ENCODE measurements around the gene TEX53. TPM values are rescaled to one million over a fixed set of nuclear protein-coding genes. Genes with fewer than 3 reads are reported as not detected.
A peak's percentile ranks its signal among the peaks of the same experiment; 100 is the strongest.

TEX53 gene
- not detected for polyA plus RNA-seq
- long read RNA-seq, donor 1, result 0 reads
- long read RNA-seq, donor 2, result 0 reads
- long read RNA-seq, donor 3, result 0 reads
- long read RNA-seq, donor 4, result 0 reads
- long read RNA-seq, donor 5, result 0 reads
- long read RNA-seq, donor 6, result 0 reads
- long read RNA-seq, donor 7, result 0 reads
- long read RNA-seq, donor 8, result 0 reads
- long read RNA-seq, donor 9, result 0 reads
- long read RNA-seq, donor 10, result 0 reads
- long read RNA-seq, donor 11, result 0 reads

DNA sequence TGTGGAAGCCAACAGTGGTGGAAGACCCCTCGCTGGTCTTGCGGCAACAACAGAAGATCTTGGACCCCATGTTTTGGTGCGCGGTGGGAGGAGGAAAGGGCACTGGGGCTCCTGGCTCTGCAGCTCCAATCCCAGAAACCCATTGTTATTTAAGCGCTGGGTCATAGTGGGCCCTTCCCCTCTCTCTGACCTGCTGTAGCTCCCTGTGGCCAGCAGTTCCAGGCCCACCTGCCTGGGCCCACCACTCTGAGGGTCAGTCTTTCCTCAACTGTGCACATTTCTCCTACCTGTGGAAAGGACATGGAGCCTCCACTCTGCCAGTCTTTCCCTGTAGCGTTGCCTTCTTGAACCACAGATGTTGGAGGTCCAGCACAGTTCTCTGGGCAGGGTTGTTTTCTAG lies at the start of gene TEX53:
TSS of gene TEX53 (minus strand) at position 101 of the 400 bp plus-strand sequence. CDS start at position 70, 31 bp downstream.
- H3K27me3 ChIP-seq (ENCODE audit: control insufficient read depth, insufficient read depth, low read length), result no peaks in the 10 kb centered on the region
- DNase-seq, result no peak
- no peak within 1 kb of the TSS for H3K27ac ChIP-seq (ENCODE audit: low read length)
- no peak within 1 kb of the TSS for H3K4me3 ChIP-seq (ENCODE audit: low read length)
- no peaks in the 10 kb centered on the region for H3K9me3 ChIP-seq (ENCODE audit: control insufficient read depth, low read depth, low read length)
- H3K4me1 ChIP-seq (ENCODE audit: control insufficient read depth, insufficient read depth, low read length), result no peaks in the 10 kb centered on the region
- no peaks in the 10 kb centered on the region for H3K36me3 ChIP-seq (ENCODE audit: control insufficient read depth, insufficient read depth, low read length)
- WGBS (ENCODE audit: insufficient coverage, low lambda C conversion rate), result no CpG with 5 or more reads among the region's 6 CpGs

DNA sequence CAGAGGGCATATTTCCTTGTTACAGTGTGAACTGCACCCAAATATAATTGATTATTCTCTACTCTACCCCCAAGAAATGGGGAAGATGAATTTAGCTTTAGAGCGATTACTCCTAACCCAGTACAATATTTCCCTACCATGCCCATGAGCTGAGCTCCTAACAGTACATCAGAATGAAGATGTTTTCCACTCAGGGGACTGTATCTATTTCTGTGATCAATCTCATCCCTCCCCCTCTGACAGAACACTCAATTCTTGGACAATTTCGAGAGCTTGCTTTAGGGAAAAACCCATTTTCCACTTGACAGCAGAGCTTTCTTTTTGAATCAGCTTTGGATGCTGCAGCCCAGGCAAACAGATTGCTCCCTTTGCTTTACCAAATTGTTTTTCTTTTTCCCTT lies 49.1 kb upstream of the TEX53 start:
- Histone ChIP-seq H3K4me3 (ENCODE audit: low read length) (no peak overlapping the region), H3K27me3 (ENCODE audit: control insufficient read depth, insufficient read depth, low read length) (no peaks in the 10 kb centered on the region), H3K9me3 (ENCODE audit: control insufficient read depth, low read depth, low read length) (no peaks in the 10 kb centered on the region), H3K4me1 (ENCODE audit: control insufficient read depth, insufficient read depth, low read length) (no peaks in the 10 kb centered on the region), H3K36me3 (ENCODE audit: control insufficient read depth, insufficient read depth, low read length) (no peaks in the 10 kb centered on the region), H3K27ac (ENCODE audit: low read length) (no peak overlapping the region)
- no peak for DNase-seq
- 100% methylated on average over 1 of the region's 2 CpGs for WGBS (ENCODE audit: insufficient coverage, low lambda C conversion rate)

DNA sequence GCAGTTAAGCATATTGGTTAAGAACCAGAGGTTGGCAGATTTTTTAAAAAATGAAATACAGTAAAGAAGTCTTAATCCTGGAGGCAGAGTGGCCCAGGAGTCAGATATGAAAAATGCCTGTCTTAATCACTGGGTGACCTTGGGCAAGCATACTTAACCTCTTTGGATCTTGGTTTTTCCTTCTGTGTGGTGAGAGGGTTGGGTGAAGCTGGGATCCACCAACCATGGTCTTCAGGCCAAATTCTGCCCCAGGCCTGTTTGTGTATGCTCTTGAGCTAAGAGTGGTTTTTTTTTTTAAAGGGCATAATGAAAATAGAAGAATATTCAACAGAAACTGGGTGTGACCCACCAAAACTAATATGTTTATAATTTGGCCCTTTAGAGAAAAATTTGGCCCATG lies 44.4 kb upstream of the TEX53 start:
- no peaks in the 10 kb centered on the region for H3K4me1 ChIP-seq (ENCODE audit: control insufficient read depth, insufficient read depth, low read length)
- no peak for DNase-seq
- H3K36me3 ChIP-seq (ENCODE audit: control insufficient read depth, insufficient read depth, low read length), result no peaks in the 10 kb centered on the region
- H3K9me3 ChIP-seq (ENCODE audit: control insufficient read depth, low read depth, low read length), result no peaks in the 10 kb centered on the region
- H3K27me3 ChIP-seq (ENCODE audit: control insufficient read depth, insufficient read depth, low read length), result no peaks in the 10 kb centered on the region
- no peak overlapping the region for H3K4me3 ChIP-seq (ENCODE audit: low read length)
- no peak overlapping the region for H3K27ac ChIP-seq (ENCODE audit: low read length)

DNA sequence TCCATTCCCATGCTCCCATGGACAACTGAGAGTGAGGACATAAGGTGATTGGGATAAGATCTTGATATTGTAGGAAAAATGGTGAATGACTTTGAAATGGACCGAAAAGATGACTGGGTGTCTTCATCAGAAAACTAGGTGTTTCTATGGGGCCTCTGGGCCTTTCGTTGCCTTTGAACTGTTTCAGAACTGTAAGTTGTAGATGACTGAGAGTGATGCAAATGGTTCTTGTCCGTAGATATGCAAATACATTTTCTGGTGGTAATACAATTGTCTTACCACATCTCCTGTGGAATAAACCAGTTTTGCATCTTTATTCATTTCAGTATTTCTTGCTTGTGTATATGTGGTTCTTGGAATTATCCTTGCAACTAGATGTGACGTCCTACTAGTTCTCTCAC lies 40.3 kb upstream of the TEX53 start:
- Histone ChIP-seq H3K27me3 (ENCODE audit: control insufficient read depth, insufficient read depth, low read length) (no peaks in the 10 kb centered on the region), H3K4me1 (ENCODE audit: control insufficient read depth, insufficient read depth, low read length) (no peaks in the 10 kb centered on the region), H3K36me3 (ENCODE audit: control insufficient read depth, insufficient read depth, low read length) (no peaks in the 10 kb centered on the region), H3K9me3 (ENCODE audit: control insufficient read depth, low read depth, low read length) (no peaks in the 10 kb centered on the region), H3K4me3 (ENCODE audit: low read length) (no peak overlapping the region), H3K27ac (ENCODE audit: low read length) (no peak overlapping the region)
- 100% methylated on average over 1 of the region's 4 CpGs for WGBS (ENCODE audit: insufficient coverage, low lambda C conversion rate)
- no peak for DNase-seq

DNA sequence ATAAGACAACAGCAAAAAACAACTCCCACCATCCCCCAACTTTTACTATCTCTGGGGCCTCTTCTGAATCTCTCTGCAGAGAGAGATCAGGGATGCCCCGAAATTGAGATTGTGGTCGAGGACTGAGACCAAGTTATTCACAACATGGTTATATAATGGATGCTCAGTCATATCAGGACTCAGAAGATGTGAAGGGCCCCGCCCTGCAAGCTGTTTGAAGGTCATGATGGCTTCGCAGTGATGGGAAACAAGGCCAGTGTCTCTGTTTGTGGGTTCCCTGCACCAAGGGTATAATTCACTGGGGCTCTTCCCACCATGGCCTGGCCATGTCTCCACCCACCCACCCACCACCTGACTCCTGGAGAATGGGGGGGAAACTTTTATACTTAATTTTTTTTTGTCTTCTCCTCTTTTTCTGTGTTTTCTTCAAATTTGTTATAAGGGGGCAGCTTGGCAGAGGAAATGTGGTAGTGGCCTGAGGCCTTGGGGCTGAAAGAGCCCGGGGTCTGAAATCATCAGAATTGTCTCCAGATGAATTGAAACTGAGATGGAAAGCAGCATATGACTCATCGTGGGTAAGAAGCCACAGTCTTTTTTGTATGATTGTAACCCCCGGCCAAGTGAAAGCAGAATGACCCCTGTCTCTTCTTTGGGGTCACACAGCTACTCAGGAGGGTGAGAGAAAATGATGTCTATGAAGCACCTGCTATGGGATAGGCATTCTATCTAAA lies 39.4 kb upstream of the TEX53 start:
- no peaks in the 10 kb centered on the region for H3K36me3 ChIP-seq (ENCODE audit: control insufficient read depth, insufficient read depth, low read length)
- H3K4me1 ChIP-seq (ENCODE audit: control insufficient read depth, insufficient read depth, low read length), result no peaks in the 10 kb centered on the region
- H3K4me3 ChIP-seq (ENCODE audit: low read length), result no peak overlapping the region
- no peak for DNase-seq
- H3K27ac ChIP-seq (ENCODE audit: low read length), result no peak overlapping the region
- H3K27me3 ChIP-seq (ENCODE audit: control insufficient read depth, insufficient read depth, low read length), result no peaks in the 10 kb centered on the region
- WGBS (ENCODE audit: insufficient coverage, low lambda C conversion rate), result no CpG with 5 or more reads among the region's 7 CpGs
- no peaks in the 10 kb centered on the region for H3K9me3 ChIP-seq (ENCODE audit: control insufficient read depth, low read depth, low read length)

DNA sequence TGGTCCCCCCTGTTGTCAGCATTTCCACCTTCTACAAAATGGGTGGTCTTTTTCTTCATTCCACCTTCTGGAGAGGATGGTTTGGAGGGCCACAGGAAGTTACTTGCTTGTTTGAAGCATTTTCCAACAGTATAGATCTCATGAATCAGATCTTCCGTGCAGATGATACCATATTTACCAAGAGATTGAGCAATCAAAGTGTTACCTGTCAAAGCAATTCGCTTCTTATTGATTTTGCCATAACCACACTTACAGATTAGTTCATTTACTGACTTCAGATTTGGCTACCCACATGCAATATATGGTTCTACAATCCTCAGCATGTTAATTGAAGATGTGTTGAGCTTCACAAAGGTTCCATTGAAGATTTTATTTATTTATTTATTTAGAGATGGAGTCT lies 38.3 kb upstream of the TEX53 start:
- no peaks in the 10 kb centered on the region for H3K36me3 ChIP-seq (ENCODE audit: control insufficient read depth, insufficient read depth, low read length)
- H3K27ac ChIP-seq (ENCODE audit: low read length), result no peak overlapping the region
- no peaks in the 10 kb centered on the region for H3K9me3 ChIP-seq (ENCODE audit: control insufficient read depth, low read depth, low read length)
- no peaks in the 10 kb centered on the region for H3K4me1 ChIP-seq (ENCODE audit: control insufficient read depth, insufficient read depth, low read length)
- no peaks in the 10 kb centered on the region for H3K27me3 ChIP-seq (ENCODE audit: control insufficient read depth, insufficient read depth, low read length)
- no peak overlapping the region for H3K4me3 ChIP-seq (ENCODE audit: low read length)
- DNase-seq, result no peak
- no CpG with 5 or more reads among the region's 2 CpGs for WGBS (ENCODE audit: insufficient coverage, low lambda C conversion rate)

DNA sequence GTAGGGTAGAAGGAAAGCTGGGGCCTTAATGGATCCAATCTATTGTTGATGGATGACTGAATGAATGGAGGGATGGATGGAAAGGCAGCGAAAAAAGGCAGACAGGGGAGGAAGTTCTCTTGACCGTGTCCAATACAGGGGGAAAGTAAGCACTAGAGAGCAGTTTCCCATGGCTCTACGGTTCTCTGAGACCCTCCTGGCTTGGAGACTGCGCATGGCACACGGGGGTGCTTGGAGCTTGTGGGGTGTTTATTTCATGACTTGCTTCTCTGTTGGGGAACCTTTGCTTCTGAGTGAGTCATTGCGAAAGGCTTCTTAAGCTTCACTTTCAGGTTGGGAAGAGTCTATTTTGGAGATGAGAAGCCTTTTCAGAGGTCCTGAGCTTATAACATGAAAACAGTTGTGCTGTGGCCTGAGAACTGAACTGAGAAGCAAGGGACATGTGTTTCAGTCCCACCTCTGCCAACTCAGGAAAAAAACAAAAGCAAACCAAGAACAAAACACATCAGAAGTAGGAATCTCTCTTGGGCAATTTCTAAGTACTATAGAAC lies 37.2 kb upstream of the TEX53 start:
- Histone ChIP-seq H3K9me3 (ENCODE audit: control insufficient read depth, low read depth, low read length) (no peaks in the 10 kb centered on the region), H3K4me1 (ENCODE audit: control insufficient read depth, insufficient read depth, low read length) (no peaks in the 10 kb centered on the region), H3K27ac (ENCODE audit: low read length) (no peak overlapping the region), H3K4me3 (ENCODE audit: low read length) (no peak overlapping the region), H3K27me3 (ENCODE audit: control insufficient read depth, insufficient read depth, low read length) (no peaks in the 10 kb centered on the region), H3K36me3 (ENCODE audit: control insufficient read depth, insufficient read depth, low read length) (no peaks in the 10 kb centered on the region)
- whole genome bisulfite sequencing (ENCODE audit: insufficient coverage, low lambda C conversion rate), result no CpG with 5 or more reads among the region's 6 CpGs
- no peak for DNase-seq

DNA sequence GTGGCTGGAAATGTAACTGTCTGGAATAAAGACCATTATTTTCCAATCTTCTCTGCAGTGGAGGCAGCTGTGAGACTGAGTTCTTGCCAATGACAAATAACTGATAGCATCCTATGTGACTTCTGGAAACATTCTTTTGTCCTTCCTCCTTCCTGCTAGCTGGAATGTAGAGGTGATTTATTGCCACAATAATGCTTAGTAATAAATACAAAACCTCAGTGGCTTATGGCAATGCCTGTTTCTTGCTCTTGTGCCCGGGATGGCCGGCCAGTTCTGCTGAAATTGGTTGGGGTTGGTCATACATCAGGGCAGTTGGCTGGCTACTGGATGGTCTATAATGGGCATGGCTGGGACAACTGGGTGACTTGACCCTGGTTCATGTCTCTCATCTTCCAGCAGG lies 36.5 kb upstream of the TEX53 start:
- no CpG with 5 or more reads among the region's 2 CpGs for WGBS (ENCODE audit: insufficient coverage, low lambda C conversion rate)
- Histone ChIP-seq H3K9me3 (ENCODE audit: control insufficient read depth, low read depth, low read length) (no peaks in the 10 kb centered on the region), H3K4me3 (ENCODE audit: low read length) (no peak overlapping the region), H3K27ac (ENCODE audit: low read length) (no peak overlapping the region), H3K27me3 (ENCODE audit: control insufficient read depth, insufficient read depth, low read length) (no peaks in the 10 kb centered on the region), H3K36me3 (ENCODE audit: control insufficient read depth, insufficient read depth, low read length) (no peaks in the 10 kb centered on the region), H3K4me1 (ENCODE audit: control insufficient read depth, insufficient read depth, low read length) (no peaks in the 10 kb centered on the region)
- peak in 1 of 2 donors; percentile 25 for DNase-seq

DNA sequence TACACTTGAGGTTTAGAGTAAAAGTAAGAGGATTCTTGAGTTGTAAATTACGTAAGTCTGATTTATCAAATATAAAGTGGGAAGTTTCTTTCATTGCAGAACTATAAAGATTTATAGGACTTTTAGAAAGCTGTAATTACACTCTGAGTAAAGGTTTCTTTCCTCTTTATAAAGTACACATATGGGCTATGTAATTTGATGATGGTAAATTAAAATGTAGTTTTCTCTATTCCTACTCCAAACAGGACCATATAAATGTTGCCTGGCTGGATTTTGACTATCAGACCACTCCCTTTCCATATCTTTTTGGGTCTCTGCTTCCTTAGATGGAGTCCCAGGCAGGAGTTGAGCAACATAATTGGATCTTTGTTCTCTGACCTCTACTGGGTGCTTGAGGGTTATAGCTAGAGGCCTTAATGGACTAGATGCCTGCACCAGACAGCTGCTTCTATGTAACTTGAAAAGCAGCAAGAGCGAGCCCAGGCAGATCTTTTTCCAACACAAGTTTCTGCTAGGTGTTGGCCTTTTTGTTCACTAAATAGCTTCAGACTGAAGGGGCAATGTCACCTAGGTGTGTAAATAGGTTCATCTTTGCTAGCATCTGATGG lies 35.7 kb upstream of the TEX53 start:
- Histone ChIP-seq H3K4me1 (ENCODE audit: control insufficient read depth, insufficient read depth, low read length) (no peaks in the 10 kb centered on the region), H3K36me3 (ENCODE audit: control insufficient read depth, insufficient read depth, low read length) (no peaks in the 10 kb centered on the region), H3K4me3 (ENCODE audit: low read length) (no peak overlapping the region), H3K27ac (ENCODE audit: low read length) (no peak overlapping the region), H3K27me3 (ENCODE audit: control insufficient read depth, insufficient read depth, low read length) (no peaks in the 10 kb centered on the region), H3K9me3 (ENCODE audit: control insufficient read depth, low read depth, low read length) (no peaks in the 10 kb centered on the region)
- peak in 1 of 2 donors; percentile 52 for DNase-seq
- WGBS (ENCODE audit: insufficient coverage, low lambda C conversion rate), result 43% methylated on average over 1 of the region's 2 CpGs

DNA sequence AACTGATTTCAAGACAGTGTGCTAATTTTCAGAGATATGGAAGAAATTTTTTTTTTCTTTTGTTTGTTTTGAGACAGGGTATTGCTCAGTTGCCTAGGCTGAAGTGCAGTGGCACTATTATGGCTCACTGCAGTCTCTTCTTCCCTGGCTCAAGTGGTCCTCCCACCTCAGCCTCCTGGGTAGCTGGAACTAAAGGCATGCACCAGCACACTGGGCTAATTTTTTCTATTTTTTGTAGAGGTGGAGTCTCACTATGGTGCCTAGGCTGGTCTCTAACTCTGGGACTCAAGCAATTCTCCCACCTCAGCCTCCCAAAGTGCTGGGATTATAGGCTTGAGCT lies 34.3 kb upstream of the TEX53 start:
- H3K36me3 ChIP-seq (ENCODE audit: control insufficient read depth, insufficient read depth, low read length), result no peaks in the 10 kb centered on the region
- no peaks in the 10 kb centered on the region for H3K27me3 ChIP-seq (ENCODE audit: control insufficient read depth, insufficient read depth, low read length)
- H3K27ac ChIP-seq (ENCODE audit: low read length), result no peak overlapping the region
- no peak for DNase-seq
- H3K4me3 ChIP-seq (ENCODE audit: low read length), result no peak overlapping the region
- no peaks in the 10 kb centered on the region for H3K4me1 ChIP-seq (ENCODE audit: control insufficient read depth, insufficient read depth, low read length)
- no peaks in the 10 kb centered on the region for H3K9me3 ChIP-seq (ENCODE audit: control insufficient read depth, low read depth, low read length)
